ENCODE results near the gene SERP1.

Gene SERP1

DNA sequence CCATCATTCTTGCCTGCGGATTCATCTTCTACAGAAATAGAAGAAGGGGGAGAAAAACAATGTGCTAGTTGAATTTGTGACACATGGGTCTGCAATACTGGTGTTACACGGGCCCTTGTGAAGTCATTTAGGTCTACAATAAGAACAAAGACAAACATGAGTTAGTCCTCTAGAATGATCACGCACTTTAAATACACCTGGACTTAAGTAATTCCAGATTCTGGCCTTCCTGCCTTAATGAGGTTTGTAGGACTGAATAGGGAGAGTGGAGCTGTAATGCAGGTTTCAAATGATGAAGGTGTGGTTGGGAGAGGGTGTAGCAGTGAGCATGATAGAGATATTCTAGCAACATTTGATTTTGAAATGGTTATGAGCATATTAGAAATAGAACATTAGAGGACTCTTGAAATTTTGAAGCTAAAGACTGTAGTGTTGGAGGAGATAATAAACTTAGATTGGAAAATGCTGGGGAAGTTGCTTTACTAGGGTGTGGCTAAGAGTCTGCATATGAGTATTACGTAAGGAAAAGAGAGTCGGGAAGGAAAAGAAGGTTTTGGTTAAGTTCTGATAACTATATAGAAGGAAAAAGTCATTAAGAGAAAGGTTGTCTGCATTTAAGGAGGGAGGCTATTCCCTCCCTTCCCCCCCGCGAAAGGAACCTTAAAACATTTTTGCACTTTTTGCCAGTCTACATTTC is 897 bp upstream of the SERP1 start:
- peak overlapping the region; percentile 62 for H3K4me3 ChIP-seq (ENCODE audit: low read depth, low read length)
- DNase-seq (ENCODE audit: low read depth): no peak
- TF ChIP-seq, protein P1, sequence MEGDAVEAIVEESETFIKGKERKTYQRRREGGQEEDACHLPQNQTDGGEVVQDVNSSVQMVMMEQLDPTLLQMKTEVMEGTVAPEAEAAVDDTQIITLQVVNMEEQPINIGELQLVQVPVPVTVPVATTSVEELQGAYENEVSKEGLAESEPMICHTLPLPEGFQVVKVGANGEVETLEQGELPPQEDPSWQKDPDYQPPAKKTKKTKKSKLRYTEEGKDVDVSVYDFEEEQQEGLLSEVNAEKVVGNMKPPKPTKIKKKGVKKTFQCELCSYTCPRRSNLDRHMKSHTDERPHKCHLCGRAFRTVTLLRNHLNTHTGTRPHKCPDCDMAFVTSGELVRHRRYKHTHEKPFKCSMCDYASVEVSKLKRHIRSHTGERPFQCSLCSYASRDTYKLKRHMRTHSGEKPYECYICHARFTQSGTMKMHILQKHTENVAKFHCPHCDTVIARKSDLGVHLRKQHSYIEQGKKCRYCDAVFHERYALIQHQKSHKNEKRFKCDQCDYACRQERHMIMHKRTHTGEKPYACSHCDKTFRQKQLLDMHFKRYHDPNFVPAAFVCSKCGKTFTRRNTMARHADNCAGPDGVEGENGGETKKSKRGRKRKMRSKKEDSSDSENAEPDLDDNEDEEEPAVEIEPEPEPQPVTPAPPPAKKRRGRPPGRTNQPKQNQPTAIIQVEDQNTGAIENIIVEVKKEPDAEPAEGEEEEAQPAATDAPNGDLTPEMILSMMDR (IDR thresholded peaks at IDR 0.05; ENCODE audit: low read depth, low read length, missing control alignments): no peak

DNA sequence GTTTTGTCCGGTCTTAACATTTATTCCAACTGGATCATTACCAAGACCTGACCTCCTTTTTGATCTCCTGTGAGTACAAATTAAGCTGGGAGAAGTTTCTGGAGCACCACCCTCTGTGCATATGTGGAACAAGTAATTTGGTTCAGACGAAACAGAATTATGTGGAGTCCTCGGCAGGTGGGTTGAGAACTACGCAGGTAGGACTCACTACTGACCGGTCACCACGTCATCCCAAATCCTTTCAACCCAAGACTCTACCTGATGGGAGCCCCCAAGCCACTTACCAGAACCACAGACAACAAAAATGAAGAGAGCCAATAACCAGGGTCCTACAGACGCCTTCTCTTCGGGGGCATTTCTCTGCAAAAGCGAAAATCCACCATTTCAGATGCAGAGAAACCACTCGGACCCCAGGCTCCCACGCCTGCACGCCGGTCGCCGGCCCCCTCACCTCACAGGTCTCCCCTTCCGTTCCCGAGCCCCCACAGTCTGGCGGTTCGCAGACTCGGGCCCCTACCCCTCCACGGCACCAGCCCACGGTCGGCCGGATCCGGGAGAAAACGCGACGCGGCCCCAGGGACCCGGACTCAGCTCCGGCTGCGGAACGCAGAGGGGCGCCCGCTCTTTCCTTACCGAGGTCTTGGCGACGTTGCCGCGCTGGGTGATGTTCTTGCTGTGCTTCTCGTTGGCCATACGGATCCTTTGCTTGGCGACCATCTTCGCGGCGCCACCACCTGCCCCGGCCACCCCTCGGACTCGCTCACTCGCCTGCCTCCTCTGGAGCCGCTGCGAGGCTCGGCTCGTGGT is 674 bp downstream of the SERP1 start:
- no peak for DNase-seq (ENCODE audit: low read depth)
- TF ChIP-seq, protein P1 (IDR thresholded peaks at IDR 0.05; ENCODE audit: low read depth, low read length, missing control alignments): no peak
- H3K4me3 ChIP-seq (ENCODE audit: low read depth, low read length): peak overlapping the region; percentile 78

DNA sequence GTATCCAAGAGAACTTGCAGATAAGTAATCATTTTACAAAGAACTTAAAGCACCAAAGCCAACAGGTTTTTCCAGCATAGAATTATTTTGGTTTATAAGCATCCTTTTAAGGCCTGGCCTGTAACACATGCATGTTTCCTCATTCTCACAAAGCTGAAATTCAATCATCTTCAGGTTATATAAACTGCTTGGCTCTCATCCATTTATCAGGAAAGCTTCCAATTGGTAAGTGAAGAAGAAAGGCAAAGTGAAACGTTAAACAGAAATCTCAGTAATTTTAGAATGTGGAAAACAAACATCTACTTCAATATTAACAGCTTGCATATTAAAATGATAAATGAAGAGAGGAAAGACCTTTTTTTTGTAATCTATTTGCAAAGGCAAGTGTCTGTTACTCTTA is 1.6 kb downstream of the SERP1 start:
- peak overlapping the region; percentile 78 for H3K4me3 ChIP-seq (ENCODE audit: low read depth, low read length)
- TF ChIP-seq, protein P1 (IDR thresholded peaks at IDR 0.05; ENCODE audit: low read depth, low read length, missing control alignments): no peak
- DNase-seq (ENCODE audit: low read depth): no peak

DNA sequence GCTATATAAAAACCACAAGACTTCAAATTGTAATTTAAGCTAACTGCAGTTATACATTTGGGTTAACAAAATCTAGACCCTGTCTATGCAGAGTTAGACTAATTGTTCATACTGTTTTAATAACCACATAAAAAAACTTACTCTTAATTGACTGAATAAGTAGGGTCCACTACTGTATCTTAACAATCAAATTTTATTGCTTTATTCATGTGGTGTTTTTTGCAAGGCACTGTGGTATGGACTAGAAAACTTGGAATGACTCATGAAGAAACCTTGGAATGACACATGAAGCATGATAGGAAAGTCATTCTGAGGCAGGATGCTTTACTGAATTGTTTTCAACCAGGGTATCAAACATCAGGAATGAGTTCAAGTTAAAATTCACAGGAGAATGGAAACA is 2.3 kb downstream of the SERP1 start:
- TF ChIP-seq, protein P1 (IDR thresholded peaks at IDR 0.05; ENCODE audit: low read depth, low read length, missing control alignments): no peak
- peak overlapping the region; percentile 18; the same call in 1 of the 2 replicates for H3K4me3 ChIP-seq (ENCODE audit: low read depth, low read length)
- no peak for DNase-seq (ENCODE audit: low read depth)

DNA sequence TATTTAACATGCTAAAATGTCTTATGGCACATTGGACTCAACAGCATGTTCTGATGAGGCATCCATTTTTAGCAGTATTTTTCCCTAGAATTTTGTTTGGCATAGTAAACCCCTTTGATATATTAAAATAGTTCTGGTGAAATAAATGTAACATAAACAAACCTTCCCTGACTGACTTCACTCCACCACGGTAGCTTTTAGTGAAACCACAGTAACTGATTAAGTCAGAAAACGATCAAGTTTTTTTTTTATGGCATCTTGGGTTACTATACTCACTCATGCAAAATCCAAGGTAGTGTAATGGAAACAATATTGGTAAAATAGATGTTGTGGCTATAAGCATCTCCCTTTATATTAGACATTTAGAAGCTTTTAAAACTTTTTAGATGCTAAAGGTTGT is 2.8 kb downstream of the SERP1 start:
- no peak overlapping the region for H3K4me3 ChIP-seq (ENCODE audit: low read depth, low read length)
- TF ChIP-seq, protein P1 (IDR thresholded peaks at IDR 0.05; ENCODE audit: low read depth, low read length, missing control alignments): no peak
- no peak for DNase-seq (ENCODE audit: low read depth)

DNA sequence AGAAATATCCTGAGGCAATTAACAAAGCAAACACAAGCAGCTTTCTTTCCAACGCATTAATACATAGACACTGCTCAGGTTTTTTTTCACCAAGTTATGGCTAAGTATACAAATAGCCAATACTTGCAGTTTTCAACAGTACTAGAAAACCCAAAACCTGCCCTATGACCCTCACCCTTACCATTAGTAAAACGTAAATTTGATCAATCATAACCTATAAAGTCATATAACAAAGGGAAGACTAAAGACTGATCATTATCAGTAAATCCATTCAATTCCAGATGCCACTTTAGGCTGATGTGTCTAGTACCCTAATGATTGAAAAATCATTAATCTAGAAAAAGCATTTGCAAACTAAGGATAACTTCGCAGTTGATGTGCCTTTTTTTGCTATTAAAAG is 3.2 kb downstream of the SERP1 start:
- TF ChIP-seq, protein P1 (IDR thresholded peaks at IDR 0.05; ENCODE audit: low read depth, low read length, missing control alignments): no peak
- no peak for DNase-seq (ENCODE audit: low read depth)
- no peak overlapping the region for H3K4me3 ChIP-seq (ENCODE audit: low read depth, low read length)
